ENCODE data around the gene LRRTM1.
A peak's percentile ranks its signal among the peaks of the same experiment; 100 is the strongest.

The LRRTM1 gene

DNA sequence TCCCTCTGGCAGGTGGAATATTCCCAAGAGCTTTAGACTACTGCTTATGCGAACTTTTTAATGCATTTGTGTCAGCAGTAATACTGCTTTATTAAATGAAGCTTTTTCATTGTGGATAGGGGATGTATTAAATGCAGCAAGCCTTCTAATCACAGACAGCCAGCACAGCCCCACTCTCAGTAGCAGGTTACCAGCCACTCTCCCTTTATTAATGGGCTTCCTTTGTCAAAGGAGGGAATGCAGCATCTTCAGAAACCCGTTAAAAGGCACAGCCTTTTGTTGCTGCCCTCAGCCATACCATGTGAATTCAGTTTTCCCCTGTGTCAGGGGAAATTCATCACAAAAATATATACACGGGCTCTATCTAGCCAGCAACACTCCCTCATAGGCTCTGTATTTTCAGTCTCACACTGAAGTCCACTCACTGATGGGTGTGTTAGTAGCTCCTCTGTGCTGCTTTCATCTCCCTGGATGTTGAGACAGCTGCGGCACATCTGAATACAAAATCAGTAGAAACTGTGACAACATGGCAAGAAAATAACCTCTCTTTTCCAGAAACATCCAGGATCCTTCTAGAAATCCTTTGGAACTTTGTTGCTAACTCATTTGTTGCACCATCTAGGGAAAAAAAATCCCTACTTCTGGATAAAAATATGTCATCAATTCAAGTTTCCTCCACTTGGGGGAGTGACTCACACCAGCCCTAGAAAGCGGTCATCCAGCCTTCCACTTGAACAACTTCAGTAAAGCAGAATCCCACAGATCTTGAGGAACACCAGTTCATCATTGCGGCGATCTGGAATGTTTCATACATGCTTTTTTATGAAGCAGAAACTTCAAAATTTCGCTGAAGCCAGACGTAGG is 48.4 kb downstream of the LRRTM1 start:
- DNase-seq (ENCODE audit: low read depth) = no peak
- TF ChIP-seq, protein P1, sequence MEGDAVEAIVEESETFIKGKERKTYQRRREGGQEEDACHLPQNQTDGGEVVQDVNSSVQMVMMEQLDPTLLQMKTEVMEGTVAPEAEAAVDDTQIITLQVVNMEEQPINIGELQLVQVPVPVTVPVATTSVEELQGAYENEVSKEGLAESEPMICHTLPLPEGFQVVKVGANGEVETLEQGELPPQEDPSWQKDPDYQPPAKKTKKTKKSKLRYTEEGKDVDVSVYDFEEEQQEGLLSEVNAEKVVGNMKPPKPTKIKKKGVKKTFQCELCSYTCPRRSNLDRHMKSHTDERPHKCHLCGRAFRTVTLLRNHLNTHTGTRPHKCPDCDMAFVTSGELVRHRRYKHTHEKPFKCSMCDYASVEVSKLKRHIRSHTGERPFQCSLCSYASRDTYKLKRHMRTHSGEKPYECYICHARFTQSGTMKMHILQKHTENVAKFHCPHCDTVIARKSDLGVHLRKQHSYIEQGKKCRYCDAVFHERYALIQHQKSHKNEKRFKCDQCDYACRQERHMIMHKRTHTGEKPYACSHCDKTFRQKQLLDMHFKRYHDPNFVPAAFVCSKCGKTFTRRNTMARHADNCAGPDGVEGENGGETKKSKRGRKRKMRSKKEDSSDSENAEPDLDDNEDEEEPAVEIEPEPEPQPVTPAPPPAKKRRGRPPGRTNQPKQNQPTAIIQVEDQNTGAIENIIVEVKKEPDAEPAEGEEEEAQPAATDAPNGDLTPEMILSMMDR (IDR thresholded peaks at IDR 0.05; ENCODE audit: control insufficient read depth, extremely low read depth, insufficient read depth) = peak; percentile 43
- H3K4me3 ChIP-seq (ENCODE audit: low read depth, low read length) = no peak overlapping the region

- DNase-seq (ENCODE audit: low read depth) = no peak
- H3K4me3 ChIP-seq (ENCODE audit: low read depth, low read length) = no peak overlapping the region
- TF ChIP-seq, protein P1 (IDR thresholded peaks at IDR 0.05; ENCODE audit: control insufficient read depth, extremely low read depth, insufficient read depth) = no peak
Observed at GRCh38 chr2:80252294-80252986, 52.1 kb downstream of the LRRTM1 start.

Measured in LNCaP clone FGC (cell line).